ENCODE measurements around the gene MMP24. TPM values are rescaled to one million over a fixed set of nuclear protein-coding genes. Genes with fewer than 3 reads are reported as not detected.
"Not testable (repeated sequence)": the region's sequence is repeated elsewhere in the genome, so short reads cannot be mapped to it uniquely, and the experiment has no call there.

MMP24 gene
- total RNA-seq, 1 donor from 2014 or later, result 64.1 TPM

GRCh38 chr20:35257175-35257909, 30.9 kb downstream of the MMP24 start:
- peak; percentile 50 for DNase-seq (ENCODE audit: low read depth)

- DNase-seq (ENCODE audit: low read depth), result no peak
These were observed 33.9 kb downstream of the MMP24 start for GRCh38 chr20:35260426-35260825.

- DNase-seq (ENCODE audit: low read depth), result not testable (repeated sequence)
These were observed 35.8 kb downstream of the MMP24 start for GRCh38 chr20:35262321-35262720.

- DNase-seq (ENCODE audit: low read depth), result peak; percentile 96
These were observed 36.4 kb downstream of the MMP24 start for GRCh38 chr20:35262731-35263531.

GRCh38 chr20:35263532-35264341, 37.2 kb downstream of the MMP24 start:
- DNase-seq (ENCODE audit: low read depth), result peak; percentile 66

- DNase-seq (ENCODE audit: low read depth), result peak; percentile 81
These were observed 38.3 kb downstream of the MMP24 start for GRCh38 chr20:35264755-35265154.

- no peak for DNase-seq (ENCODE audit: low read depth)
These were observed 40.6 kb downstream of the MMP24 start for GRCh38 chr20:35267092-35267491.

- peak; percentile 61 for DNase-seq (ENCODE audit: low read depth)
These were observed 42.7 kb downstream of the MMP24 start for GRCh38 chr20:35269055-35269781.

- DNase-seq (ENCODE audit: low read depth), result no peak
These were observed 43.8 kb downstream of the MMP24 start for GRCh38 chr20:35270021-35270902.

- no peak for DNase-seq (ENCODE audit: low read depth)
These were observed 44.8 kb downstream of the MMP24 start for GRCh38 chr20:35271073-35271882.

- DNase-seq (ENCODE audit: low read depth), result peak; percentile 66
These were observed 45.4 kb downstream of the MMP24 start for GRCh38 chr20:35271904-35272303.

GRCh38 chr20:35273449-35274171, 47.1 kb downstream of the MMP24 start:
- no peak for DNase-seq (ENCODE audit: low read depth)

GRCh38 chr20:35274172-35275092, 47.9 kb downstream of the MMP24 start:
- DNase-seq (ENCODE audit: low read depth), result no peak

- no peak for DNase-seq (ENCODE audit: low read depth)
These were observed 49.3 kb downstream of the MMP24 start for GRCh38 chr20:35275741-35276251.

GRCh38 chr20:35276408-35276807, 49.9 kb downstream of the MMP24 start:
- no peak for DNase-seq (ENCODE audit: low read depth)

- DNase-seq (ENCODE audit: low read depth), result no peak
These were observed 50.6 kb downstream of the MMP24 start for GRCh38 chr20:35277127-35277526.

GRCh38 chr20:35277531-35278395, 51.3 kb downstream of the MMP24 start, which contains the start of gene MMP24OS:
MMP24OS (minus strand) TSS chr20:35278122; CDS start chr20:35277929, 193 bp downstream.
- peak; percentile 63 for DNase-seq (ENCODE audit: low read depth)

All from renal cortical epithelial cell (primary cell).